Measurements from ENCODE around the gene NOP16. TPM values are rescaled to one million over a fixed set of nuclear protein-coding genes. Genes with fewer than 3 reads are reported as not detected.

Gene NOP16
- total and polyA plus RNA-seq, 9 donors = 8.9 to 27.0 (median 16.3) TPM

GRCh38 chr5:176415952-176416924, 27.8 kb upstream of the NOP16 start, which contains the start of gene CLTB:
TSS of gene CLTB (minus strand) at chr5:176416539. CDS start at chr5:176416363, 176 bp downstream.
- intact Hi-C loops (cut with DNase I) = loop anchor here in 2 of 4 donors (1.0 to 10.0 kb wide), 3 partner anchors 32 to 231 kb away; partner anchors contain the start of genes CDHR2 (in 1 of the 2), FAF2 (in 1 of the 2) and TSPAN17 (in 1 of the 2)
- TF ChIP-seq EP300 (IDR thresholded peaks at IDR 0.05) = no peak
- peak; percentile 93 for TF ChIP-seq POLR2A (IDR thresholded peaks at IDR 0.05)
- TF ChIP-seq CTCF (IDR thresholded peaks at IDR 0.05) = peak; percentile 52 to 97 (median 94)
- no peaks in the 10 kb centered on the region for H3K36me3 ChIP-seq
- H3K9me3 ChIP-seq = no peaks in the 10 kb centered on the region
- peaks cover 8% of the 10 kb centered on the region for H3K4me1 ChIP-seq (ENCODE audit: insufficient read depth)
- H3K4me3 ChIP-seq = peak within 1 kb of the TSS; percentile 100
- no peaks in the 10 kb centered on the region for H3K27me3 ChIP-seq
- H3K27ac ChIP-seq = peak within 1 kb of the TSS; percentile 86 to 89
- WGBS, 3 donors = 1 to 2% (median 1%) methylated on average over 62 to 107 of the region's 107 CpGs
- peak; percentile 88 to 97 (median 93) for DNase-seq

- 49 to 62% (median 50%) methylated on average over 13 of the region's 13 CpGs for WGBS, 3 donors
- intact Hi-C loops (cut with DNase I) = loop anchor here in 2 of 4 donors (5.0 to 10.0 kb wide), 2 partner anchors 129 to 232 kb away; partner anchors contain the start of genes CDHR2 (in 1 of the 2) and TSPAN17 (in 1 of the 2)
- H3K4me1 ChIP-seq (ENCODE audit: insufficient read depth) = peaks cover 8% of the 10 kb centered on the region
Measured at GRCh38 chr5:176415240-176415951, 27.0 kb upstream of the NOP16 start.

GRCh38 chr5:176414704-176415103, 26.3 kb upstream of the NOP16 start:
- no peak for TF ChIP-seq POLR2A (IDR thresholded peaks at IDR 0.05)
- TF ChIP-seq CTCF (IDR thresholded peaks at IDR 0.05) = no peak
- no peak for TF ChIP-seq EP300 (IDR thresholded peaks at IDR 0.05)
- H3K9me3 ChIP-seq = no peaks in the 10 kb centered on the region
- intact Hi-C loops (cut with DNase I) = loop anchor here in 2 of 4 donors (5.0 to 10.0 kb wide), 2 partner anchors 130 to 233 kb away; partner anchors contain the start of genes CDHR2 (in 1 of the 2) and TSPAN17 (in 1 of the 2)
- no peak for DNase-seq
- 41 to 65% (median 62%) methylated on average over 3 of the region's 3 CpGs for WGBS, 3 donors
- no peaks in the 10 kb centered on the region for H3K36me3 ChIP-seq
- peak overlapping the region in 1 of 2 donors; percentile 89 for H3K27ac ChIP-seq
- H3K4me3 ChIP-seq = no peak overlapping the region
- peaks cover 8% of the 10 kb centered on the region for H3K4me1 ChIP-seq (ENCODE audit: insufficient read depth)
- no peaks in the 10 kb centered on the region for H3K27me3 ChIP-seq

More at GRCh38 chr5:176415240-176415951, 27.0 kb upstream of the NOP16 start:
- H3K4me3 ChIP-seq = peak overlapping the region; percentile 100
- H3K27ac ChIP-seq = peak overlapping the region; percentile 86 to 89
- H3K36me3 ChIP-seq = no peaks in the 10 kb centered on the region
- no peaks in the 10 kb centered on the region for H3K9me3 ChIP-seq
- no peak for DNase-seq
- TF ChIP-seq POLR2A (IDR thresholded peaks at IDR 0.05) (no peak), CTCF (IDR thresholded peaks at IDR 0.05) (no peak), EP300 (IDR thresholded peaks at IDR 0.05) (no peak)
- H3K27me3 ChIP-seq = no peaks in the 10 kb centered on the region

- peak overlapping the region in 1 of 2 donors; percentile 45 for H3K27ac ChIP-seq
- no peak overlapping the region for H3K4me3 ChIP-seq
- H3K27me3 ChIP-seq = no peaks in the 10 kb centered on the region
- H3K9me3 ChIP-seq = no peaks in the 10 kb centered on the region
- TF ChIP-seq EP300 (IDR thresholded peaks at IDR 0.05) (no peak), POLR2A (IDR thresholded peaks at IDR 0.05) (no peak), CTCF (IDR thresholded peaks at IDR 0.05) (no peak)
- DNase-seq = no peak
- peaks cover 8% of the 10 kb centered on the region for H3K4me1 ChIP-seq (ENCODE audit: insufficient read depth)
- intact Hi-C loops (cut with DNase I) = loop anchor here in 1 of 4 donors (10.0 kb wide), 1 partner anchor 131 kb away; the partner anchor contains the start of gene CDHR2
- 79 to 86% (median 85%) methylated on average over 7 of the region's 7 CpGs for WGBS, 3 donors
- H3K36me3 ChIP-seq = no peaks in the 10 kb centered on the region
Measured at GRCh38 chr5:176413709-176414191, 25.4 kb upstream of the NOP16 start.

Measured in ovary (tissue), 9 donors.